HepG2 (cell line): ENCODE results near the gene MAP1LC3A. TPM values are rescaled to one million over a fixed set of nuclear protein-coding genes. Genes with fewer than 3 reads are reported as not detected.

Experiments
- ATF3 ChIP-seq: sonication (generic); formaldehyde crosslinking; IDR thresholded peaks from 2 replicates; pipeline ENCODE4 v1.4.0; 2020; ENCODE audit warnings: missing genetic modification reagents
- BRD4 ChIP-seq: sonication (generic); formaldehyde crosslinking; IDR thresholded peaks from 2 replicates; pipeline ENCODE4 v1.4.0; 2020; ENCODE audit warnings: missing genetic modification reagents
- EHMT2 ChIP-seq: fragments of 200-600 bp; sonication (generic); IDR thresholded peaks from 2 replicates; pipeline ENCODE4 v1.7.0; 2017; ENCODE audit warnings: antibody characterized with exemption, low read depth, low read length, borderline replicate concordance
- ETS1 ChIP-seq: sonication (generic); formaldehyde crosslinking; IDR thresholded peaks from 2 replicates; pipeline ENCODE4 v1.4.0; 2020; ENCODE audit warnings: missing genetic modification reagents
- FOSL1 ChIP-seq: sonication (generic); formaldehyde crosslinking; IDR thresholded peaks from 2 replicates; pipeline ENCODE4 v1.9.0; 2021; ENCODE audit warnings: missing genetic modification reagents, borderline replicate concordance
- NONO ChIP-seq, 2 experiments: fragments of 450-650 bp in 1 of 2; sonication (generic) in 1 of 2; formaldehyde crosslinking in 1 of 2; IDR thresholded peaks in 1 of 2; conservative IDR thresholded peaks in 1 of 2; 2 replicates each; pipeline versions ENCODE4 v1.6.1 to v1.8.0; 2017 to 2022; ENCODE audit warnings: mild to moderate bottlenecking in 1 of 2, missing genetic modification reagents in 1 of 2, moderate library complexity in 1 of 2
- NR0B2 ChIP-seq: sonication (generic); formaldehyde crosslinking; IDR thresholded peaks from 2 replicates; pipeline ENCODE4 v1.4.0; 2020; ENCODE audit warnings: mild to moderate bottlenecking, missing genetic modification reagents
- NR2F2 ChIP-seq: IDR thresholded peaks from 2 replicates; pipeline ENCODE4 v1.6.1; 2012; ENCODE audit warnings: low read depth, inconsistent platforms, borderline replicate concordance
- POGZ ChIP-seq: sonication (generic); formaldehyde crosslinking; IDR thresholded peaks from 2 replicates; pipeline ENCODE4 v1.4.0; 2020; ENCODE audit warnings: mild to moderate bottlenecking, missing genetic modification reagents
- REL ChIP-seq: sonication (generic); formaldehyde crosslinking; conservative IDR thresholded peaks from 2 replicates; pipeline ENCODE4 v1.8.0; 2022; ENCODE audit warnings: mild to moderate bottlenecking, missing genetic modification reagents, moderate library complexity
- SMARCC2 ChIP-seq: fragments of 450-650 bp; IDR thresholded peaks from 2 replicates; pipeline ENCODE4 v1.6.1; 2017; ENCODE audit warnings: antibody characterized with exemption, mild to moderate bottlenecking
- SNRNP70 ChIP-seq: fragments of 200-400 bp; formaldehyde crosslinking; IDR thresholded peaks from 2 replicates; pipeline ENCODE4 v1.6.1; 2017; ENCODE audit warnings: mild to moderate bottlenecking, low read depth, low read length, moderate library complexity
- SRSF4 ChIP-seq: fragments of 200-400 bp; formaldehyde crosslinking; IDR thresholded peaks from one replicate; pipeline ENCODE4 v1.6.1; 2018; ENCODE audit warnings: mild to moderate bottlenecking, low read depth, low read length, moderate library complexity; ENCODE audit not compliant: poor library complexity, severe bottlenecking
- TBL1XR1 ChIP-seq: fragments of 150-350 bp; IDR thresholded peaks from 2 replicates; pipeline ENCODE4 v1.6.1; 2014; ENCODE audit warnings: borderline replicate concordance, low read length; ENCODE audit not compliant: partially characterized antibody
- ZFP36L1 ChIP-seq: sonication (generic); formaldehyde crosslinking; IDR thresholded peaks from 2 replicates; pipeline ENCODE4 v1.8.0; 2022; ENCODE audit warnings: mild to moderate bottlenecking, missing genetic modification reagents, moderate library complexity
- ZNF275 ChIP-seq: sonication (generic); formaldehyde crosslinking; IDR thresholded peaks from 2 replicates; pipeline ENCODE4 v1.8.0; 2022; ENCODE audit warnings: missing genetic modification reagents, mild to moderate bottlenecking, inconsistent platforms, borderline replicate concordance
- ZNF333 ChIP-seq: sonication (generic); formaldehyde crosslinking; IDR thresholded peaks from 2 replicates; pipeline ENCODE4 v1.4.0; 2020; ENCODE audit warnings: mild to moderate bottlenecking, missing genetic modification reagents, borderline replicate concordance
- ZNF501 ChIP-seq: sonication (generic); formaldehyde crosslinking; IDR thresholded peaks from 2 replicates; pipeline ENCODE4 v1.5.1; 2020; ENCODE audit warnings: mild to moderate bottlenecking, moderate library complexity, missing genetic modification reagents
- ZNF562 ChIP-seq: sonication (generic); formaldehyde crosslinking; IDR thresholded peaks from 2 replicates; pipeline ENCODE4 v1.8.0; 2022; ENCODE audit warnings: missing genetic modification reagents, borderline replicate concordance
- ZNF569 ChIP-seq: sonication (generic); formaldehyde crosslinking; IDR thresholded peaks from 2 replicates; pipeline ENCODE4 v1.5.0; 2020; ENCODE audit warnings: mild to moderate bottlenecking, missing genetic modification reagents, moderate library complexity, borderline replicate concordance
- ZNF761 ChIP-seq: sonication (generic); formaldehyde crosslinking; conservative IDR thresholded peaks from 2 replicates; pipeline ENCODE4 v1.4.0; 2020; ENCODE audit warnings: mild to moderate bottlenecking, missing genetic modification reagents
- polyA plus RNA-seq, 8 experiments: library from polyadenylated mRNA; depleted of rRNA in 3 of 8; stranded (reverse) in 7 of 8; unstranded in 1 of 8; fragments of >200 nt; fragmentation: Illumina TruSeq in 4 of 8; extraction: Trizol in 4 of 8; gene quantifications; 2 replicates each; pipeline versions ENCODE4 v1.2.1 to v1.2.3, GENCODE V29; 2011 to 2016; ENCODE audit warnings: low read depth in 4 of 8, missing spikeins in 1 of 8, mixed read lengths in 1 of 8; ENCODE audit not compliant: insufficient read depth in 1 of 8
- total RNA-seq, 5 experiments: library from RNA; depleted of rRNA; stranded (reverse); fragments of >200 nt; fragmentation: Illumina TruSeq; extraction: Trizol; gene quantifications; 2 replicates each; pipeline ENCODE4 v1.2.3, GENCODE V29; 2016; ENCODE audit warnings: low read depth in 1 of 5
- TF ChIP-seq, protein P1 (sequence below): sonication (generic); formaldehyde crosslinking; IDR thresholded peaks from 2 replicates; pipeline ENCODE4 v1.4.0; 2020; ENCODE audit warnings: missing genetic modification reagents, borderline replicate concordance
- TF ChIP-seq, protein P2 (sequence below): sonication (generic); formaldehyde crosslinking; IDR thresholded peaks from 2 replicates; pipeline ENCODE4 v1.5.0; 2020; ENCODE audit warnings: mild to moderate bottlenecking, missing genetic modification reagents, moderate library complexity

MAP1LC3A gene
- total and polyA plus RNA-seq, 2 of the 13 experiments (the other 11 are each of a cell fraction or from before 2014, with no cell fraction given): not detected

DNA sequence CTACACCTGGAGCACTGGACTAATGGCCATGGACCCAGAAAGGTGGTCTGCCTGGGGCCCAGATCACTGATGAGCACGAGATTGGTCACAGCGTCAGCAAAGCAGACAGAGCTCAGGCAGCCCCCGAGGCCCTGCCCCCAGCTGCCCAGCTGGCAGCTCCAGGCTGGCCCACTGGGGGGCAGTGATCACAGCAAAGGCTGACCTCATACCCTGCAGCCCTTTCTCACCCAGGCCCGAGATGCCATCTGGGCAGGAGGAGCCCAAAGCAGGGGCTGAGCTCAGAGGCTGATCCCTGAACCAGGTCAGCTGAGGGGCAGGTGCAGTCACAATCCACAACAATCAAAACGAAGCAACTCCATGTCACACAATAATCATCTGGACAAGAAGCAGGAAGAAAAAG lies 4.1 kb downstream of the MAP1LC3A start (continued):
- TF ChIP-seq ZNF333 (no peak), REL (no peak), ZNF275 (CRISPR knock-in tag) (no peak), TBL1XR1 (no peak), ZNF501 (peak; percentile 51; the same call in 1 of the 2 replicates), BRD4 (CRISPR knock-in tag) (no peak), SRSF4 (no peak), ATF3 (CRISPR knock-in tag) (no peak), ZNF569 (no peak), NR2F2 (no peak), SMARCC2 (no peak), ZNF562 (CRISPR knock-in tag) (no peak), ETS1 (CRISPR knock-in tag) (no peak), ZFP36L1 (no peak), EHMT2 (no peak), SNRNP70 (no peak), ZNF761 (CRISPR knock-in tag) (no peak), NR0B2 (CRISPR knock-in tag) (no peak), FOSL1 (CRISPR knock-in tag) (no peak), NONO (IDR thresholded peaks at IDR 0.05) (no peak), NONO (CRISPR knock-in tag; conservative IDR thresholded peaks at IDR 0.05) (no peak), POGZ (CRISPR knock-in tag) (no peak)
- TF ChIP-seq, protein P1, sequence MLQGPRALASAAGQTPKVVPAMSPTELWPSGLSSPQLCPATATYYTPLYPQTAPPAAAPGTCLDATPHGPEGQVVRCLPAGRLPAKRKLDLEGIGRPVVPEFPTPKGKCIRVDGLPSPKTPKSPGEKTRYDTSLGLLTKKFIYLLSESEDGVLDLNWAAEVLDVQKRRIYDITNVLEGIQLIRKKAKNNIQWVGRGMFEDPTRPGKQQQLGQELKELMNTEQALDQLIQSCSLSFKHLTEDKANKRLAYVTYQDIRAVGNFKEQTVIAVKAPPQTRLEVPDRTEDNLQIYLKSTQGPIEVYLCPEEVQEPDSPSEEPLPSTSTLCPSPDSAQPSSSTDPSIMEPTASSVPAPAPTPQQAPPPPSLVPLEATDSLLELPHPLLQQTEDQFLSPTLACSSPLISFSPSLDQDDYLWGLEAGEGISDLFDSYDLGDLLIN (CRISPR knock-in tag): no peak
- TF ChIP-seq, protein P2, sequence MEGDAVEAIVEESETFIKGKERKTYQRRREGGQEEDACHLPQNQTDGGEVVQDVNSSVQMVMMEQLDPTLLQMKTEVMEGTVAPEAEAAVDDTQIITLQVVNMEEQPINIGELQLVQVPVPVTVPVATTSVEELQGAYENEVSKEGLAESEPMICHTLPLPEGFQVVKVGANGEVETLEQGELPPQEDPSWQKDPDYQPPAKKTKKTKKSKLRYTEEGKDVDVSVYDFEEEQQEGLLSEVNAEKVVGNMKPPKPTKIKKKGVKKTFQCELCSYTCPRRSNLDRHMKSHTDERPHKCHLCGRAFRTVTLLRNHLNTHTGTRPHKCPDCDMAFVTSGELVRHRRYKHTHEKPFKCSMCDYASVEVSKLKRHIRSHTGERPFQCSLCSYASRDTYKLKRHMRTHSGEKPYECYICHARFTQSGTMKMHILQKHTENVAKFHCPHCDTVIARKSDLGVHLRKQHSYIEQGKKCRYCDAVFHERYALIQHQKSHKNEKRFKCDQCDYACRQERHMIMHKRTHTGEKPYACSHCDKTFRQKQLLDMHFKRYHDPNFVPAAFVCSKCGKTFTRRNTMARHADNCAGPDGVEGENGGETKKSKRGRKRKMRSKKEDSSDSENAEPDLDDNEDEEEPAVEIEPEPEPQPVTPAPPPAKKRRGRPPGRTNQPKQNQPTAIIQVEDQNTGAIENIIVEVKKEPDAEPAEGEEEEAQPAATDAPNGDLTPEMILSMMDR (CRISPR knock-in tag): peak; percentile 66
